ENCODE results near the gene PRKD2.
"Not testable (repeated sequence)": the region's sequence is repeated elsewhere in the genome, so short reads cannot be mapped to it uniquely, and the experiment has no call there.

PRKD2 gene

GRCh38 chr19:46631481-46631880, 85.4 kb downstream of the PRKD2 start:
- DNase-seq (ENCODE audit: low read depth), result no peak

GRCh38 chr19:46630586-46631205, 86.2 kb downstream of the PRKD2 start:
- no peak for DNase-seq (ENCODE audit: low read depth)

- DNase-seq (ENCODE audit: low read depth), result no peak
Observed at GRCh38 chr19:46629546-46630025, 87.3 kb downstream of the PRKD2 start.

GRCh38 chr19:46628970-46629369, 87.9 kb downstream of the PRKD2 start:
- DNase-seq (ENCODE audit: low read depth), result not testable (repeated sequence)

DNA sequence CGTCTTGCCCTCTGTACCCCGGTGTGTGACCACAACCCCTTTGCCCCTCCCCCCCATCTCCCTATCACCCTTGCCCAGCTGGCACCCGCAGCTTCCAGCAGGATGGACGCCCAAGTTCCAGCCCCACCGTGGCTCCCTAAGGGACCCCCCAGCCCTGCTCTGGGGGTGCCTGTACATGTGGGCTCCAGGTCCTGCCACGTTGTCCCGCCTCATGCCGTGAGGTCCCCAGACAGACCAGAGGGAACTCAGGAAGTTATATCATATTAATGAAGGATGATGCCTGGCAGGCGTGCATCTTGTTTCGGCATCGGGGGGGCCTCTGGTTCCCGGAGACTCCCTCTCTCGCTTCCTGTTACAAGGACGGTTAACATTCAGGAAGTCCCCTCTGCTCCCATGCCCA, 90.5 kb downstream of the PRKD2 start:
- no peak for DNase-seq (ENCODE audit: low read depth)

GRCh38 chr19:46625731-46626130, 91.2 kb downstream of the PRKD2 start:
- no peak for DNase-seq (ENCODE audit: low read depth)

- no peak for DNase-seq (ENCODE audit: low read depth)
Observed at GRCh38 chr19:46624958-46625661, 91.8 kb downstream of the PRKD2 start, which contains the start of gene PTGIR. PTGIR (minus strand) TSS chr19:46625089; CDS start chr19:46624225, 864 bp downstream.

Measured in stimulated activated CD8-positive, alpha-beta memory T cell treated with anti-CD3 and anti-CD28 coated beads, Interleukin-12 subunit alpha, Interleukin-12 subunit beta, amount 100 ng/mL, for 4 hours (primary cell).